GM10266 (cell line): ENCODE results near the gene BEX4.

Experiments used
- DNase-seq: peaks from one replicate; pipeline ENCODE4 v3.0.0; 2012; ENCODE audit errors: extremely low spot score
- CTCF ChIP-seq: IDR thresholded peaks from 2 replicates; pipeline ENCODE4 v1.5.1; 2012; ENCODE audit warnings: mild to moderate bottlenecking, low read depth; ENCODE audit not compliant: control insufficient read depth, insufficient read depth; ENCODE audit errors: missing control alignments

The BEX4 gene

GRCh38 chrX:103258275-103258674, 43.4 kb downstream of the BEX4 start:
- TF ChIP-seq CTCF: no peak
- no peak for DNase-seq
